ENCODE data around the gene MYO5B. TPM values are rescaled to one million over a fixed set of nuclear protein-coding genes. Genes with fewer than 3 reads are reported as not detected.

Gene MYO5B
- polyA plus RNA-seq, 1 experiment: 0.18 TPM

DNA sequence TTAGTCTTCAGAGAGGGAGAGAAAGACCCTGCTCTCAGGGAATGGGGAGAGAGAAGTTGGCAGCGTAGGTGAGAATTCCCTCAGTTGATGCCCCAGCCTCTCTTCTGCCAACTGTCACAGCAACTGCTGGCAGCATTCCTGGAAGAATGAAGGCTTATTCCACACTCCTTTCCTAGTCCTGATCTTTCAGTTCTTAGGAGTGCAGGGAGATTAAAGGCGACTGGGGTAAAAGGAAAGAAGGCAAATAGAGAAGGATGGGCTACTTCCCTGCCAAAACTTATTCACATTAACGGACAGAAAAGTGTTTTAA lies 315.7 kb downstream of the MYO5B start:
- Histone ChIP-seq H3K27me3 (ENCODE audit: control insufficient read depth, insufficient read depth, low read length) (peaks cover 4% of the 10 kb centered on the region), H3K36me3 (ENCODE audit: control insufficient read depth, insufficient read depth, low read length) (no peaks in the 10 kb centered on the region), H3K4me3 (ENCODE audit: low read depth, low read length) (no peak overlapping the region)
- CTCF ChIA-PET: interaction anchor here (2.5 kb wide), 1 partner anchor 20 kb away, joined by 11 read pairs; no protein-coding TSS in a partner anchor
- POLR2A ChIA-PET: no interaction called here
- TF ChIP-seq, protein P1, sequence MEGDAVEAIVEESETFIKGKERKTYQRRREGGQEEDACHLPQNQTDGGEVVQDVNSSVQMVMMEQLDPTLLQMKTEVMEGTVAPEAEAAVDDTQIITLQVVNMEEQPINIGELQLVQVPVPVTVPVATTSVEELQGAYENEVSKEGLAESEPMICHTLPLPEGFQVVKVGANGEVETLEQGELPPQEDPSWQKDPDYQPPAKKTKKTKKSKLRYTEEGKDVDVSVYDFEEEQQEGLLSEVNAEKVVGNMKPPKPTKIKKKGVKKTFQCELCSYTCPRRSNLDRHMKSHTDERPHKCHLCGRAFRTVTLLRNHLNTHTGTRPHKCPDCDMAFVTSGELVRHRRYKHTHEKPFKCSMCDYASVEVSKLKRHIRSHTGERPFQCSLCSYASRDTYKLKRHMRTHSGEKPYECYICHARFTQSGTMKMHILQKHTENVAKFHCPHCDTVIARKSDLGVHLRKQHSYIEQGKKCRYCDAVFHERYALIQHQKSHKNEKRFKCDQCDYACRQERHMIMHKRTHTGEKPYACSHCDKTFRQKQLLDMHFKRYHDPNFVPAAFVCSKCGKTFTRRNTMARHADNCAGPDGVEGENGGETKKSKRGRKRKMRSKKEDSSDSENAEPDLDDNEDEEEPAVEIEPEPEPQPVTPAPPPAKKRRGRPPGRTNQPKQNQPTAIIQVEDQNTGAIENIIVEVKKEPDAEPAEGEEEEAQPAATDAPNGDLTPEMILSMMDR (IDR thresholded peaks at IDR 0.05; ENCODE audit: insufficient read depth, low read depth, low read length): no peak
- DNase-seq (ENCODE audit: low read depth): no peak

DNA sequence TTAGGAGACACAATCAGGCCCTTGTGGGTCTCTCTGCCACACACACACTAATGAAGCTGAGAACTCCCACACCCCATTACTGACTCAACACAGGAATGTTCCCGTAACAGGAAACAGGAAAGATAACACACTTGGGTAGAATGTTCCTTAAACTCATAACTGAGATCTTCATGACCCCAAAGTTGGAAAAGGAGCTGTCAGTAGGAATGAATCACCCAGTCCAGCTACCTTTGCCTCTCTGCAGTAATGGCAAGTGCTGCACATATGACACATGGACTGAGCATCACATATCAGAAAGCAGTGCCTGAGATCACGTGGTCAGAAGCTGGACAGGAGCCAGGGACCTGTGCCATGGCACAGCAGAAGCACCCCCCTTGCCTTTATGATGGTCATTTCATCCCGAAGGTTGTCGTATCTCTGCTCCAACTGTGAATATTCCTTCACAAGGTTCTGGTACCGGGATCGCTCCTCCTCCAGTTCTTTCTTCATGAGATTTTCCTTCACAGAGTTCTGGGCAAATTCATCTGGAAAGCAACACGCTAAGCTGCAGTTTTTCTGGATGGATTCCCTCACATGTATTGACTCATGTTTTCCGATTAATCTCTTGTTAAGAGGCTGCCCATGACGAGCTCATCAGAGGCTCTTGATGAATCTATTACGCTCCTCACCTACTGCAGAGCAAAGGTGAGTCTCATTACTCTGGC lies 316.2 kb downstream of the MYO5B start:
- no peaks in the 10 kb centered on the region for H3K36me3 ChIP-seq (ENCODE audit: control insufficient read depth, insufficient read depth, low read length)
- no peak for DNase-seq (ENCODE audit: low read depth)
- peaks cover 4% of the 10 kb centered on the region for H3K27me3 ChIP-seq (ENCODE audit: control insufficient read depth, insufficient read depth, low read length)
- ChIA-PET CTCF (interaction anchor here (1.0 to 2.5 kb wide), 4 partner anchors 13 to 326 kb away, joined by 3 to 11 read pairs (median 4); no protein-coding TSS in a partner anchor), POLR2A (no interaction called here)
- TF ChIP-seq, protein P1 (IDR thresholded peaks at IDR 0.05; ENCODE audit: insufficient read depth, low read depth, low read length): no peak
- no peak overlapping the region for H3K4me3 ChIP-seq (ENCODE audit: low read depth, low read length)

DNA sequence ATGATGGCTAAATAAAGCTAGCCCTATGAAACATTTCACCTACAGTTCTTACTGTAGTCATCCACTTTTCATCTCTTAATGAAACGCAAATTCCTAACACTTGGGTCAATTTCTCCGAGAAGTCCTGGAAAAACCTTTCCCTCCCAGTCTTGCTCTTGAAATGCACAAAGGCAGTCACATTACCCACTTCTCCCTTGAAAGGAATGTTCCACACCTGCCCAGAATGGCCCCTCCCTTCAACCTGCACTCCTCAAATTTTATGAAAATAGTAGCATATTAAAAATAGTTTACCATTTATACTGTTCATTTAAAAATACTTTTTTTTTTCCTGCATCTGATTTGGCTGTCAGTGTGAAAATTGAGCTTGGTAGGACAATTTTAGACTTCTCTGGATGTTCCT lies 316.9 kb downstream of the MYO5B start:
- H3K4me3 ChIP-seq (ENCODE audit: low read depth, low read length): no peak overlapping the region
- no peaks in the 10 kb centered on the region for H3K36me3 ChIP-seq (ENCODE audit: control insufficient read depth, insufficient read depth, low read length)
- H3K27me3 ChIP-seq (ENCODE audit: control insufficient read depth, insufficient read depth, low read length): peaks cover 5% of the 10 kb centered on the region
- ChIA-PET POLR2A (interaction anchor here (0.6 kb wide), 1 partner anchor 403 kb away, joined by 3 read pairs; the partner anchor contains the start of gene MBD1), CTCF (interaction anchor here (1.0 to 2.5 kb wide), 4 partner anchors 14 to 326 kb away, joined by 3 to 11 read pairs (median 4); no protein-coding TSS in a partner anchor)
- TF ChIP-seq, protein P1 (IDR thresholded peaks at IDR 0.05; ENCODE audit: insufficient read depth, low read depth, low read length): no peak
- DNase-seq (ENCODE audit: low read depth): no peak

DNA sequence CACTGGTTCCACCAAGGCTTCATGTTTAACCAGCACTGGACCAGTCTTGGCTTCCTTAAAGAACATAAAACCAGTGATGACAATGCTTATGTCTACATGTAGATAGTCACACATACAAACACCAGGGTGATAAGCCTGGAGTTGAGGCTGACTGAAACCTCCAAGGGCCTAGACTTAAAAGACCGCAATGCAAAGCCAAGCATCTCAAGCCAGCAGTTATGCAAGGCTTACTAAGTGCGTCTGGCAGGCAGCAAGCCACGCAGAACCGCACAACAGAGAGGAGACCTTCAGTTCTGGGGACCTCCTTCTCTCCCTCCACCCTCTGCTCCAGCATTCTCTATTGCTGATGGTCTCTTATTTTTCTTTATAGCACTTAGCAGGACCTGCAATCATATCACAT lies 318.4 kb downstream of the MYO5B start:
- Histone ChIP-seq H3K27me3 (ENCODE audit: control insufficient read depth, insufficient read depth, low read length) (peaks cover 8% of the 10 kb centered on the region), H3K36me3 (ENCODE audit: control insufficient read depth, insufficient read depth, low read length) (no peaks in the 10 kb centered on the region), H3K4me3 (ENCODE audit: low read depth, low read length) (no peak overlapping the region)
- CTCF ChIA-PET: no interaction called here
- TF ChIP-seq, protein P1 (IDR thresholded peaks at IDR 0.05; ENCODE audit: insufficient read depth, low read depth, low read length): no peak
- DNase-seq (ENCODE audit: low read depth): no peak
- POLR2A ChIA-PET: no interaction called here

DNA sequence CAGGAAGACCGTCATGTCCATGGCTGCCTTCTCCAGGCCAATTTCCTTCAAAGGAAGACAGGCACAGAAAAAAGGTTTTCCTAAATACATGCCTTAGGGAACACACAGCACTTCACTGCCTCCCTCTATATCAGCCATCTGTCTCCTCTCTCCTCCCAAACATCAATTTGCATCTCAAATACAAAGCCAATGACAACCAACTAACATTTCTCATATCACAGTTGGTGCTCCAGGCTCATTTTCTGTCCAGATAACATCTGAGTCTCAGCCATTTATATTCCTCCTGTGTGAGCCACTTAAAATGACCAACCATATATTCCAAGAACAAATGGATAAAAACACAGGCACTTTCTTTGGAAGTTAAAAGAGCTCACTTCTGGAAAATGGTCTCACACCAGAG lies 319.2 kb downstream of the MYO5B start:
- CTCF ChIA-PET: no interaction called here

More for the DNA sequence above, 319.2 kb downstream of the MYO5B start:
- POLR2A ChIA-PET: no interaction called here
- Histone ChIP-seq H3K27me3 (ENCODE audit: control insufficient read depth, insufficient read depth, low read length) (peaks cover 8% of the 10 kb centered on the region), H3K36me3 (ENCODE audit: control insufficient read depth, insufficient read depth, low read length) (no peaks in the 10 kb centered on the region), H3K4me3 (ENCODE audit: low read depth, low read length) (no peak overlapping the region)
- TF ChIP-seq, protein P1 (IDR thresholded peaks at IDR 0.05; ENCODE audit: insufficient read depth, low read depth, low read length): no peak
- DNase-seq (ENCODE audit: low read depth): no peak
